CD4-positive, alpha-beta T cell treated with Interferon alpha-2 for 1 hour (primary cell): ENCODE data around the gene KRT79.
"Not testable (repeated sequence)": the region's sequence is repeated elsewhere in the genome, so short reads cannot be mapped to it uniquely, and the experiment has no call there.

Experiments
- DNase-seq, 2 donors: peaks; one replicate each; pipeline ENCODE4 v3.0.0-alpha.2; 2020 to 2022

Gene KRT79

DNA sequence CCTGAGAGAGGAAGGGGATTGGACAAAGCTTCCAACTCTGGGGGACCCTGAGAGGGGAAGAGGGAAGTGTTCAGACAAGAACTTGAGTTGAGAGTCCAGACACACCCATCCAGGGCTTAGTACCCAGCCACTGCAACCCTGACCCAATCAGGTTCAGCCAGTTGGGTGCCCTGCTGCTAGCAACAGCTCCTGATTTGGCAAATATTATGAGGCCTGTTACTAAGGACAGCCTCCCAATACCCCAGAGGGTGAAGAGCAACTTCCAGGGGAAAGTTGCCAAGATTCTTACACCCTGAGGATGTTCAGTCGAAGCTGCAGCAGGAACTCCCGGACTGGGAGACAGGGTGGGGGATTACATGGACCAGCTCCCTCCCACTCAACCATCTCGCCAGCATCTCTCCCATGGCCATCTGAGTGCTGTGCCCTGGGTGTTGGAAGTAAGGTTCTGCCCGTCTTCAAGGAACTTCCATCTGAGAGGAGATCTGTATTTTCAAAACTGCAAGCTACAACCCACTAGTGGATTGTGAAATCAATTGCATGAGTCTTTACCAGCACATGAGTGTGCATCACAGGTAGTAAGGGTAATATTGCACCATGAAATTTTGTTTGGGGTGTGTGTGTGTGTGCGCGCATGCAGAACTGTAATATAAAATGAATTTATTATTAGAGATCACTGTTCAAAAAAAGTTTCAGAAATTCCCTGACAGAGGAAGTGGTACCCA lies 26.2 kb upstream of the KRT79 start:
- DNase-seq: no peak

DNA sequence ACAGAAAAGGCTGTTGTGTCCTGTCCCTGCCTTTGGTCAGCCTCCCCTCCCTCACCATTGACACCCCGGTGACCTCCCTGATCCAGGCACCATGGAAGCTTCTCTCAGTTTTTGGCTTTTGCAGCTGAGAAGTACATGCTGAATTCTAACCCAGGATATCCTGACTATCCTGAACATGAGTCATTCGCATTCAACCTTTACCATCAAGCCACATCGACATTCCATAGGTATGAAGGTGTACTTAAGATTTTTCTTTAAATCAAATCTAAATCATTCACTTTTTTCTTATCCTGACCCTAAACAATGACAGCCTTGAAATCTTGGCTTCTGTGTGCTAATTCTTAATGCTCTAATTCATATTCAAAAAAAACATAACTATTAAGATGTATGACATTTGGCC lies 23.4 kb upstream of the KRT79 start:
- DNase-seq: no peak

DNA sequence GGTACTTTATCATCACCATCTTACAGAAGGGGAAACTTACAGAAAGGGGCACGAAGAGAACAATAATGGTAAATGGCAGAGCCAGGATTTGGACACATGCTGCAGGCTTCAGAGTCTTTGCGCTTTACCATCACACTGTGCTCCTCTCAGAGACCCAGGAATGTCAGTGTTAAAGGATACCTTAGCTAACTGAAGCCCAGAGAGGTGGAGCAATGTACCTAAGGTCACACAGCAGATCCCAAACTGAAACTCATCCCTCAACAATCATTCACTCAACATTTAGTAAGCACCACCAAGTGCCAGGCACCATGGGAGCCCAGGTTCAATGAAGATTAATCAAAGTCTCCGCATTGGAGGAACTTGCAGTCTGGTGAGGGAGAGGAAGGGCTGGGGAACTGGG lies 22.7 kb upstream of the KRT79 start:
- DNase-seq: no peak

- not testable (repeated sequence) for DNase-seq
Measured at GRCh38 chr12:52856077-52856476, 22.0 kb upstream of the KRT79 start.

DNA sequence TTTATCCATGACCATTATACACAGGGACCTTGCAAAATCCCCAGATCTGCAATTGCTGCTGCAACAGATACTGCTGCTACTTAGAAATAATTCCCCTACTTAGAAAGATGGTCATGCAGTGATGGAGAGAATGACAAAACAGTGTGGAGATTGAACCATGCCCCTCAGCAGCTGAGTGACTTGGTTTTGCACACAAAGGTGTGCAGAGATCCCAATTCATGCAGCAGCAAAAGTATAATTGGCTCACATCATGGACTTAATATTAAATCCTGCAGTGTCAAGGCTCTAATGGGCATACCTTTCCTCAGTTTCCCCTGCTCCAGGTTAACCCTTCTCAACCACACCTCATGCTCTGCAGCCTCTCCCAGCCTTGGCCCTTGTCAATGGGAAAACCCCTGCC lies 17.7 kb upstream of the KRT79 start:
- DNase-seq: no peak

- no peak for DNase-seq
Measured at GRCh38 chr12:52850681-52851080, 16.6 kb upstream of the KRT79 start.

DNA sequence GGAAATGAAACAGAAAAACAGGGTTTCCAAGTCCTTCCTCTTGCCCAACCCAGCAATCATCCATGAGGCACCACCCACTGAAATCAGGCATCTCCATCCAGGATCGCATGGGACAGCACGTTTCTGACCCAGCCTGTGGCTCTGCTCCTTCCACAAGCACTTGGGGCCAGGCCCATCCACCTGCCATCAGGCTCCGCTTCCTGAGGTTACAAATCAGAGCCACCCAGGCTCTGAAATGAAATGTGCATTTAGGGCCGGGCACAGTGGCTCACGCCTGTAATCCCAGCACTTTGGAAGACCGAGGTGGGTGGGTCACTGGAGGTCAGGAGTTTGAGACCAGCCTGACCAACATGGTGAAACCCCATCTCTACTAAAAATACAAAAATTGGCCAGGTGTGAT lies 15.4 kb upstream of the KRT79 start:
- DNase-seq: no peak

- no peak for DNase-seq
Measured at GRCh38 chr12:52848661-52849255, 14.6 kb upstream of the KRT79 start, which contains the start of gene KRT78. Gene KRT78, minus strand, starts transcription at chr12:52848994. Its CDS starts 64 bp downstream, at chr12:52848930.

- DNase-seq: no peak
Measured at GRCh38 chr12:52847335-52848102, 13.4 kb upstream of the KRT79 start.

GRCh38 chr12:52846356-52846970 lies 12.4 kb upstream of the KRT79 start:
- DNase-seq: no peak

DNA sequence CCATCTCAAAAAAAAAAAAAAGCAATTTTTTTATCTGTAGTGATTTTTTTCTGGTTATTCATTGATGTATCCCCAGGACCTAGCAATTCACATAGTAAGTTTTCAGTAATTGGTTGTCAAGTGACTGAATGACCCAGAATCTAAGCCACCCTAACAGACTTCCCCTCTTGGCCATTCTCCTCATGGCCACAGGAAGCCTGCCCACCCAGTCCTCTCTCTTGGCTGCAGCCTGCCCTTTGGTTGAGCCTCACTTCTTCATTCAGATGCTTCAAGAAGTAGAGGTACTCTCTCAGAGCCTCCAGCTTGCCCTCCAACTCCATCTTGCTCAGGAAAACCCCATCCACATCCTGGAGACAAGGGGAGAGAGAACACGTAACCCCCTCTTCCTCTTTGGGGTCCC lies 11.8 kb upstream of the KRT79 start:
- no peak for DNase-seq

DNA sequence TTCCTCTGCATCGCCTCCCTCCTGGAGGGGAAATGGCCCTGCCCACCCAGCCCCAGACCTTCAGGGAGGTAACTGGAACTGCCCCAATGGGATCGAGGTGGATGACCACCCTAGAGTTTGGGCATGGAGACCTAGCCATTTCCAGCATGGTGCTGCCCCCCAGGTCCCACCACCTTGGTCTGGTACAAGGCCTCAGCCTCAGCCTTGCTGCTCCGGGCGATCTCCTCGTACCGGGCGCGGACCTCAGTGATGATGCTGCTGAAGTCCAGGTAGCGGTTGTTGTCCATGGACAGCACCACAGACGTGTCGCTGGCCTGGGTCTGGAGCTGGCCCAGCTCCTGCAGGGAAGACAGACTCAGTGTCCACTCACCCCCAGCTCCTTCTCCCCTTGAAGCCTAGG lies 10.3 kb upstream of the KRT79 start:
- no peak for DNase-seq

DNA sequence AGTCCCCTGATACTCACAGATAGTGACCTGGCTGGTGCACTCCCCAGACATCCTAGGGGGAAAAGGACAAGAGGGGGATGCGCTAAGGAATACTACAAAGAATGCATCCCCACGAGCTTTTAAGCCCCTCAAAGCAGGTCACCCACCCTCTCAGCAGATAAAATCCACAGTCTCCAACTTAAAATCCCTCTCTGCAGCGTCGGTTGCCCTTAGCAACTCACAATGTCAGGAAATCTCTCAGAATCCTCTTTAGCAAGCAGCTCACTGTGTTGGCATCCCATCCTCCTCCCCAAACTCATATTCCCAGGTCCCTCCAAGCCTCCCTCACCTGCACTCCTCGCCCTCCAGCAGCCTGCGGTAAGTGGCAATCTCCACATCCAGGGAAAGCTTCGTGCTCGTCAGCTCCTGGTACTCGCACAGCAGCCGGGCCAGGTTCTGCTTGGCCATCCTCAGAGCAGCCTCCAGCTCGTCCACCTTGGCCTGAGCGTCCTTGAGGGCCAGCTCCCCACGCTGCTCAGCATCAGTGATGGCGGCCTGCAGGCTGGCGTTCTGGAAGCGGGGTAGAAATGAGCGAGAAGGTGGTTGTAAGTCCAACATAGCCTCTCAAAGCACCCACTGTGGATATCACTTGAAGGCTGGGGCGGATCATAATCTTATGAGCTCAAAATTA lies 5.5 kb upstream of the KRT79 start:
- no peak for DNase-seq

- no peak for DNase-seq
Measured at GRCh38 chr12:52838609-52839435, 4.7 kb upstream of the KRT79 start.

DNA sequence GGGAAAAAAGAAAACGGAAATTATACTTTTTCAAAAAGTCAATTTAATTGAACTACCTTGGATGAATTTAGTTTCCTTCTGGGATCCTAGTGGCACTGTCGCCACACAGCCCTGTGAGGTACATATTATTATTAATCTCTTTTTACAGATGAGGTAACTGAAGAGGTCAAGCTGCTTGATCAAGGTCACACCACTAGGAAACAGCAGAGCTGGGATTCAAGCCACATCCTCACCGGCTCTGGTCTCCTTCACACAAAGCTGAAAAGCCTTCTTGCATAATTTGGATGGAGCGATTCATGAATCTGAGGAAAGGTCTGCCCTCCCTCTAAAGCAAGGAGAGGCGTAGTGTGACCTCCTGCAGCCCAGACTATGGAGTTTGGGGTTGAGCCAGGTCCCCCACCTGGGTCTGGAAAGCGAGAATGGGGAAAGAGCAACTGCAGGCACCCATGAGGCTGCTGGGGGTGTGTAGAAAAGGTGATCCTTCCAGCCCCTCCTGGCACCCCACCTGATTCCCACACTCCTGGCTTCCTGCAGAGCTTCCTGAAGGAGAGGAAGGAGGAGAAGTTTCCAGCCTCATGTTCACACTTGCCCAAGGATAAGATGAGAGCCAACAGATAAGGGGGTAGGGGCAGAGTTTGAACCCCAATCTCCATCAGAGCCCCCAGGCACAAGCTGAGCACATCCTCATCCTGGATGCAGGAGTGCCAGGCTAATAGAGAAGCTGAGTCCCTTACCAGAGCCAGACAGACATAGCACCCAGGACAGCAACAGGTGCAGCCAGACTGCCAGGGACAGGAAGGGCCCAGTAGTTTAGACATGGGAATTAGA lies 3.9 kb upstream of the KRT79 start:
- DNase-seq: no peak

GRCh38 chr12:52837413-52837741 lies 3.3 kb upstream of the KRT79 start:
- no peak for DNase-seq

GRCh38 chr12:52836491-52837412 lies 2.6 kb upstream of the KRT79 start:
- no peak for DNase-seq

- DNase-seq: peak in 1 of 2 donors; percentile 25
Measured at GRCh38 chr12:52836042-52836466, 1.9 kb upstream of the KRT79 start.

GRCh38 chr12:52835271-52836041 lies 1.3 kb upstream of the KRT79 start:
- DNase-seq: no peak

DNA sequence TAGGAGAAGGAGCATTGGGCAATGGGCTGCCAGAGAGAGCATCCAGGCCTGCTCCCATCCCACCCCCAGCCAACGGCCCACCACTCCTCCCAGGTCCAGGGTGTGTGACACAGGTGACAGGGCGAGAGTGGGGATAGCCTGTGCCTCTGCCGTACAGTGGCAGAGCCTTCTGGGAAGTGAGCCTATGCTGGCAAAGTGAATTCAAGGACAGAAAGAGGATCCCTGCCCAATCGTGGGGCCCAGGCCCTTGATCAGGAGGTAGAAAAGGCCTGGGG lies 553 bp upstream of the KRT79 start:
- no peak for DNase-seq
